Measurements from ENCODE around the gene MCCD1.
A peak's percentile ranks its signal among the peaks of the same experiment; 100 is the strongest.
"Not testable (repeated sequence)": the region's sequence is repeated elsewhere in the genome, so short reads cannot be mapped to it uniquely, and the experiment has no call there.

The MCCD1 gene

GRCh38 chr6:31528821-31529328 lies at the start of gene MCCD1:
Gene MCCD1, plus strand, starts transcription at chr6:31528962. Its CDS starts 53 bp downstream, at chr6:31529015.
- DNase-seq = no peak

- no peak for DNase-seq
Observed at GRCh38 chr6:31479151-31479932, 49.4 kb upstream of the MCCD1 start.

GRCh38 chr6:31479933-31480535 lies 48.7 kb upstream of the MCCD1 start:
- no peak for DNase-seq

GRCh38 chr6:31480574-31480973 lies 48.2 kb upstream of the MCCD1 start:
- DNase-seq = no peak

GRCh38 chr6:31483392-31483791 lies 45.4 kb upstream of the MCCD1 start:
- no peak for DNase-seq

- DNase-seq = no peak
Observed at GRCh38 chr6:31485055-31485454, 43.7 kb upstream of the MCCD1 start.

- not testable (repeated sequence) for DNase-seq
Observed at GRCh38 chr6:31486065-31486837, 42.5 kb upstream of the MCCD1 start.

GRCh38 chr6:31487674-31488073 lies 41.1 kb upstream of the MCCD1 start:
- not testable (repeated sequence) for DNase-seq

- no peak for DNase-seq
Observed at GRCh38 chr6:31489086-31489485, 39.7 kb upstream of the MCCD1 start.

GRCh38 chr6:31490115-31490873 lies 38.5 kb upstream of the MCCD1 start:
- no peak for DNase-seq

- DNase-seq = not testable (repeated sequence)
Observed at GRCh38 chr6:31493550-31493874, 35.2 kb upstream of the MCCD1 start.

GRCh38 chr6:31493875-31494694 lies 34.7 kb upstream of the MCCD1 start:
- DNase-seq = peak in 1 of 2 donors; percentile 46

GRCh38 chr6:31495580-31495979 lies 33.2 kb upstream of the MCCD1 start:
- no peak for DNase-seq

- not testable (repeated sequence) for DNase-seq
Observed at GRCh38 chr6:31496826-31497225, 31.9 kb upstream of the MCCD1 start.

GRCh38 chr6:31497531-31498476 lies 31.0 kb upstream of the MCCD1 start, which contains the start of gene MICB:
Gene MICB, plus strand, starts transcription at chr6:31498145. Its CDS starts 49 bp downstream, at chr6:31498194.
- no peak for DNase-seq

- no peak for DNase-seq
Observed at GRCh38 chr6:31498748-31499147, 30.0 kb upstream of the MCCD1 start.

GRCh38 chr6:31499648-31500047 lies 29.1 kb upstream of the MCCD1 start:
- DNase-seq = not testable (repeated sequence)

GRCh38 chr6:31502586-31502985 lies 26.2 kb upstream of the MCCD1 start:
- DNase-seq = no peak

- not testable (repeated sequence) for DNase-seq
Observed at GRCh38 chr6:31509036-31509435, 19.7 kb upstream of the MCCD1 start.

GRCh38 chr6:31510007-31510406 lies 18.8 kb upstream of the MCCD1 start:
- no peak for DNase-seq

All from hippocampal formation (tissue), 2 donors.